B cell (primary cell): Measurements from ENCODE around the gene ACTRT3. TPM values are rescaled to one million over a fixed set of nuclear protein-coding genes. Genes with fewer than 3 reads are reported as not detected.

Source experiments
- ATAC-seq: fragments of 200-7000 bp; cut with Tn5 transposase; one replicate; pipeline ENCODE4 v1.10.0; 2021; ENCODE audit warnings: low read depth, mild to moderate bottlenecking, moderate number of reproducible peaks, moderate library complexity
- CTCF ChIA-PET: fragments of 350-600 bp; sonication (Branson Sonifier 250); formaldehyde crosslinking; loops from one replicate; lab custom pipeline; 2021; ENCODE audit warnings: antibody characterized with exemption, inconsistent platforms; lab: Charles Lee
- POLR2A ChIA-PET: fragments of 350-600 bp; sonication (Branson Sonifier 250); formaldehyde crosslinking; loops from one replicate; lab custom pipeline; 2021; ENCODE audit warnings: antibody characterized with exemption; lab: Charles Lee
- DNase-seq: peaks from one replicate; pipeline ENCODE4 v3.0.0; 2013
- H2AFZ ChIP-seq: 2 replicates; pipeline ENCODE4 v1.6.1; 2012; ENCODE audit warnings: mild to moderate bottlenecking, low read depth, low read length; ENCODE audit not compliant: insufficient read depth, poor library complexity, severe bottlenecking
- H3K27ac ChIP-seq, 2 donors: 1 replicate in 1 of 2; 2 replicates in 1 of 2; pipeline ENCODE4 v1.5.1; 2012 to 2013; ENCODE audit warnings: low read length in 2 of 2, mild to moderate bottlenecking in 2 of 2, moderate library complexity in 1 of 2
- H3K27me3 ChIP-seq, 4 experiments: fragments of 200-600 bp in 1 of 4; sonication (generic) in 1 of 4; replicated peaks in 1 of 4; 1 replicate in 2 of 4; 2 replicates in 2 of 4; pipeline versions ENCODE4 v1.6.1 to v1.7.0; 2013 to 2016; ENCODE audit warnings: low read length in 3 of 4, mild to moderate bottlenecking in 2 of 4, mixed read lengths in 1 of 4, moderate library complexity in 1 of 4; ENCODE audit not compliant: insufficient read depth in 4 of 4, control insufficient read depth in 3 of 4; ENCODE audit errors: control extremely low read depth in 1 of 4
- H3K36me3 ChIP-seq, 2 experiments: replicated peaks in 1 of 2; 1 replicate in 1 of 2; 2 replicates in 1 of 2; pipeline versions ENCODE4 v1.6.1 to v1.7.1; 2013; ENCODE audit warnings: low read length in 1 of 2; ENCODE audit not compliant: insufficient read depth in 2 of 2, control insufficient read depth in 1 of 2; ENCODE audit errors: control extremely low read depth in 1 of 2, extremely low read depth in 1 of 2
- H3K4me1 ChIP-seq, 2 donors: fragments of 200-600 bp in 1 of 2; sonication (generic) in 1 of 2; 1 replicate in 1 of 2; 2 replicates in 1 of 2; pipeline versions ENCODE4 v1.5.1 to v1.6.1; 2013 to 2017; ENCODE audit warnings: low read length in 2 of 2; ENCODE audit not compliant: control insufficient read depth in 2 of 2, insufficient read depth in 2 of 2
- H3K4me2 ChIP-seq: replicated peaks from 2 replicates; pipeline ENCODE3; 2012; ENCODE audit warnings: mild to moderate bottlenecking, low read depth, low read length; ENCODE audit not compliant: poor library complexity, severe bottlenecking
- H3K4me3 ChIP-seq, 5 experiments: fragments of 200-600 bp in 1 of 5; sonication (generic) in 1 of 5; 1 replicate in 3 of 5; 2 replicates in 2 of 5; pipeline versions ENCODE4 v1.5.1 to v1.7.0; 2011 to 2016; ENCODE audit warnings: low read length in 4 of 5, mild to moderate bottlenecking in 4 of 5, low read depth in 2 of 5, control low read depth in 1 of 5, moderate library complexity in 1 of 5; ENCODE audit not compliant: insufficient read depth in 1 of 5; ENCODE audit errors: control extremely low read depth in 1 of 5, extremely low read depth in 1 of 5
- H3K79me2 ChIP-seq: fragments of 200-600 bp; sonication (generic); one replicate; pipeline ENCODE4 v1.6.0; 2016; ENCODE audit warnings: low read length; ENCODE audit not compliant: control insufficient read depth, insufficient read depth
- H3K9ac ChIP-seq: fragments of 200-600 bp; sonication (generic); 2 replicates; pipeline ENCODE4 v1.6.1; 2017; ENCODE audit warnings: mild to moderate bottlenecking, low read length, moderate library complexity
- H3K9me3 ChIP-seq, 3 donors: one replicate each; pipeline versions ENCODE4 v1.6.1 to v1.7.1; 2013; ENCODE audit warnings: low read length in 2 of 3; ENCODE audit not compliant: control insufficient read depth in 2 of 3, insufficient read depth in 1 of 3; ENCODE audit errors: control extremely low read depth in 1 of 3
- H4K20me1 ChIP-seq: 2 replicates; pipeline ENCODE4 v1.6.0; 2012; ENCODE audit warnings: mild to moderate bottlenecking, low read length; ENCODE audit not compliant: insufficient read depth, control insufficient read depth, poor library complexity, severe bottlenecking
- H3K27ac Mint-ChIP-seq: one replicate; pipeline ENCODE4 v1.8.0; 2021; ENCODE audit warnings: mixed read lengths
- H3K27me3 Mint-ChIP-seq: one replicate; pipeline ENCODE4 v1.8.0; 2021; ENCODE audit warnings: mixed read lengths
- H3K4me1 Mint-ChIP-seq: one replicate; pipeline ENCODE4 v1.8.0; 2021; ENCODE audit warnings: mixed read lengths
- H3K4me3 Mint-ChIP-seq: one replicate; pipeline ENCODE4 v1.8.0; 2021; ENCODE audit warnings: mixed read lengths
- H3K9me3 Mint-ChIP-seq: one replicate; pipeline ENCODE4 v1.8.0; 2022; ENCODE audit warnings: mixed read lengths; ENCODE audit not compliant: insufficient read depth
- EZH2 ChIP-seq: IDR thresholded peaks from 2 replicates; pipeline ENCODE4 v1.6.1; 2012; ENCODE audit warnings: borderline replicate concordance, low read depth, mild to moderate bottlenecking, moderate library complexity, low read length; ENCODE audit not compliant: insufficient read depth, poor library complexity, severe bottlenecking
- WGBS: methylation state at CpG from one replicate; pipeline ENCODE4 v1.1.5; 2013; ENCODE audit warnings: missing lambda C conversion rate; ENCODE audit not compliant: insufficient coverage; 5-methylcytosine and 5-hydroxymethylcytosine counted together
- intact Hi-C: fragments of 100-400 bp; cut with micrococcal nuclease; formaldehyde crosslinking; loops from one replicate; pipeline ENCODE4 v1.10.0; 2022
- polyA plus RNA-seq: library from polyadenylated mRNA; depleted of rRNA; stranded (reverse); fragments of >200 nt; gene quantifications from 2 replicates; pipeline ENCODE4 v1.2.3, GENCODE V29; 2012
- total RNA-seq, 2 donors: library from RNA; stranded (reverse); fragments of 120-200 nt in 1 of 2; gene quantifications; 1 replicate in 1 of 2; 2 replicates in 1 of 2; pipeline versions ENCODE4 v1.2.3 to v1.2.4, GENCODE V29; 2013 to 2022
- TF ChIP-seq, protein P1 (sequence below): fragments of 200-600 bp; IDR thresholded peaks from one replicate; pipeline ENCODE4 v1.8.0; 2022; ENCODE audit warnings: antibody characterized with exemption, mild to moderate bottlenecking

ACTRT3 gene
- total and polyA plus RNA-seq, 2 donors (not counting 1 experiment from before 2014, with no cell fraction given): 0.18 to 0.37 TPM

DNA sequence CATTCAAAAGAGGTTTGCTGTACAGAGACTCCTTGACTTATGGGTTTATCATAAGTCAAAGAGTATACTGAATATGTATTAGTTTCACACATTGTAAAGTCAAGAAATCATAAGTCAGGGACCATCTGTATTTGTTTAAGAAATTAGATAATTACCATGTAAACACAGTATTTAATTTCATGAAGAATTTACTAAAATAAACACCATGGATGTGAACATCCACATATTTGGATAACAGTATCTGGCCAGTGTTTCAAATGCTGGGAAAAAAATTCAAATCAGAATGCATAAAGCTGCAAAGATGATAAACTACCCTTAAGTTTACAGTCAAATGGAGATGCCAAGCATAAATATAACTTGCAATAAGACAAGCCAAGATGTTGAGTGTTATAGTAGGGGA lies 20.9 kb upstream of the ACTRT3 start:
- H3K4me3 ChIP-seq: no peak overlapping the region
- no peaks in the 10 kb centered on the region for H3K4me1 ChIP-seq
- peaks cover 2% of the 10 kb centered on the region for H3K4me1 Mint-ChIP-seq
- ATAC-seq (no peak), DNase-seq (no peak)
- H3K27me3 ChIP-seq: no peaks in the 10 kb centered on the region
- peaks cover 4 to 20% of the 10 kb centered on the region in 2 experiments for H3K36me3 ChIP-seq
- TF ChIP-seq, protein P1, sequence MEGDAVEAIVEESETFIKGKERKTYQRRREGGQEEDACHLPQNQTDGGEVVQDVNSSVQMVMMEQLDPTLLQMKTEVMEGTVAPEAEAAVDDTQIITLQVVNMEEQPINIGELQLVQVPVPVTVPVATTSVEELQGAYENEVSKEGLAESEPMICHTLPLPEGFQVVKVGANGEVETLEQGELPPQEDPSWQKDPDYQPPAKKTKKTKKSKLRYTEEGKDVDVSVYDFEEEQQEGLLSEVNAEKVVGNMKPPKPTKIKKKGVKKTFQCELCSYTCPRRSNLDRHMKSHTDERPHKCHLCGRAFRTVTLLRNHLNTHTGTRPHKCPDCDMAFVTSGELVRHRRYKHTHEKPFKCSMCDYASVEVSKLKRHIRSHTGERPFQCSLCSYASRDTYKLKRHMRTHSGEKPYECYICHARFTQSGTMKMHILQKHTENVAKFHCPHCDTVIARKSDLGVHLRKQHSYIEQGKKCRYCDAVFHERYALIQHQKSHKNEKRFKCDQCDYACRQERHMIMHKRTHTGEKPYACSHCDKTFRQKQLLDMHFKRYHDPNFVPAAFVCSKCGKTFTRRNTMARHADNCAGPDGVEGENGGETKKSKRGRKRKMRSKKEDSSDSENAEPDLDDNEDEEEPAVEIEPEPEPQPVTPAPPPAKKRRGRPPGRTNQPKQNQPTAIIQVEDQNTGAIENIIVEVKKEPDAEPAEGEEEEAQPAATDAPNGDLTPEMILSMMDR: no peak
- no peak for TF ChIP-seq EZH2
- H3K4me2 ChIP-seq: no peak overlapping the region
- H4K20me1 ChIP-seq: no peaks in the 10 kb centered on the region
- CTCF ChIA-PET: interaction anchor here (0.7 kb wide), 1 partner anchor 22 kb away, joined by 3 read pairs; no protein-coding TSS in a partner anchor
- no peak overlapping the region for H2AFZ ChIP-seq
- H3K9ac ChIP-seq: no peak overlapping the region
- POLR2A ChIA-PET: no interaction called here
- H3K4me3 Mint-ChIP-seq: no peak overlapping the region
- H3K79me2 ChIP-seq: no peaks in the 10 kb centered on the region
- no peaks in the 10 kb centered on the region for H3K27me3 Mint-ChIP-seq
- H3K9me3 Mint-ChIP-seq: no peaks in the 10 kb centered on the region
- no peak overlapping the region for H3K27ac Mint-ChIP-seq
- H3K27ac ChIP-seq: no peak overlapping the region
- no peaks in the 10 kb centered on the region for H3K9me3 ChIP-seq
- intact Hi-C loops: no loop called here

DNA sequence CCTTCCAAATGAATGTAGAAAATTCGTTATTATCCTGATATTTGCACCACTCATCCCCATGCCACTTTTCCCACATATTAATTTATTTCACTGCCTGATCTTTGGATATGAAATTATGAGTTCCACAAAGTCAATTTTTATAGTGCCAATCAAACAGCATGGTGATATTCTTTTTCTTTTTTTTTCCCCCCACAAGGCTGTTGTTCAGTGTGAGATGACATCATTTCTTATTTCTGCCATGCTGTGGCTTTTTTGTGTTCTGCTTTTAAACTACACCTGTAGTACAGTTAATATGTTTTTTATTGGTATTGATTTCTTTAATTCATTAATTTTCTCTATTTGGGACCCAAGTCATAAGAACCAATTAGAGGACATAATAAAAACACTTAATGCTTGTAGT lies 18.4 kb upstream of the ACTRT3 start:
- no peak for ATAC-seq
- H3K9me3 ChIP-seq: no peaks in the 10 kb centered on the region
- Mint-ChIP-seq H3K9me3 (no peaks in the 10 kb centered on the region), H3K27me3 (no peaks in the 10 kb centered on the region), H3K27ac (peak overlapping the region; percentile 57), H3K4me3 (no peak overlapping the region), H3K4me1 (peaks cover 2% of the 10 kb centered on the region)
- no peaks in the 10 kb centered on the region for H4K20me1 ChIP-seq
- no peak for TF ChIP-seq EZH2
- TF ChIP-seq, protein P1: no peak
- ChIA-PET POLR2A (no interaction called here), CTCF (no interaction called here)
- H3K4me3 ChIP-seq: no peak overlapping the region
- WGBS: no CpG with 5 or more reads among the region's 1 CpG
- H3K36me3 ChIP-seq: peaks cover 4 to 28% of the 10 kb centered on the region in 2 experiments
- no peak overlapping the region for H3K4me2 ChIP-seq
- no peak for DNase-seq
- peak overlapping the region in 1 of 2 donors; percentile 28 for H3K27ac ChIP-seq
- intact Hi-C loops: no loop called here
- H3K9ac ChIP-seq: no peak overlapping the region
- no peaks in the 10 kb centered on the region for H3K27me3 ChIP-seq
- H3K79me2 ChIP-seq: no peaks in the 10 kb centered on the region
- H3K4me1 ChIP-seq: no peaks in the 10 kb centered on the region
- H2AFZ ChIP-seq: no peak overlapping the region
